ENCODE measurements around the gene GFPT2.

Gene GFPT2

GRCh38 chr5:180350711-180351465 is 2.2 kb downstream of the GFPT2 start:
- no peak for DNase-seq

GRCh38 chr5:180350296-180350695 is 2.8 kb downstream of the GFPT2 start:
- DNase-seq: no peak

- no peak for DNase-seq
These were observed 3.7 kb downstream of the GFPT2 start for GRCh38 chr5:180349391-180349790.

GRCh38 chr5:180348336-180348735 is 4.8 kb downstream of the GFPT2 start:
- DNase-seq: no peak

GRCh38 chr5:180347702-180348101 is 5.4 kb downstream of the GFPT2 start:
- no peak for DNase-seq

GRCh38 chr5:180346358-180346757 is 6.8 kb downstream of the GFPT2 start:
- no peak for DNase-seq

- DNase-seq: no peak
These were observed 7.4 kb downstream of the GFPT2 start for GRCh38 chr5:180345781-180346180.

- no peak for DNase-seq
These were observed 8.0 kb downstream of the GFPT2 start for GRCh38 chr5:180345186-180345585.

GRCh38 chr5:180344696-180344999 is 8.5 kb downstream of the GFPT2 start:
- no peak for DNase-seq

- DNase-seq: no peak
These were observed 9.1 kb downstream of the GFPT2 start for GRCh38 chr5:180343831-180344695.

- no peak for DNase-seq
These were observed 9.9 kb downstream of the GFPT2 start for GRCh38 chr5:180343110-180343830.

GRCh38 chr5:180341595-180341994 is 11.5 kb downstream of the GFPT2 start:
- no peak for DNase-seq

GRCh38 chr5:180340856-180341255 is 12.3 kb downstream of the GFPT2 start:
- no peak for DNase-seq

- DNase-seq: no peak
These were observed 13.5 kb downstream of the GFPT2 start for GRCh38 chr5:180339583-180340183.

GRCh38 chr5:180338001-180338707 is 15.0 kb downstream of the GFPT2 start:
- DNase-seq: no peak

GRCh38 chr5:180336234-180337020 is 16.7 kb downstream of the GFPT2 start:
- DNase-seq: no peak

GRCh38 chr5:180335614-180336233 is 17.4 kb downstream of the GFPT2 start:
- no peak for DNase-seq

- DNase-seq: no peak
These were observed 18.2 kb downstream of the GFPT2 start for GRCh38 chr5:180334751-180335613.

GRCh38 chr5:180334176-180334575 is 19.0 kb downstream of the GFPT2 start:
- DNase-seq: no peak

GRCh38 chr5:180333661-180334060 is 19.5 kb downstream of the GFPT2 start:
- no peak for DNase-seq

Measured in NCI-H1417 treated with DMSO at 0.1 percent for 48 hours (cell line).